CD1c-positive myeloid dendritic cell (primary cell): ENCODE results near the gene KCNH2.

Experiments used
- DNase-seq: peaks from one replicate; pipeline ENCODE4 v3.0.0-alpha.2; 2016; ENCODE audit errors: extremely low spot score

KCNH2 gene

DNA sequence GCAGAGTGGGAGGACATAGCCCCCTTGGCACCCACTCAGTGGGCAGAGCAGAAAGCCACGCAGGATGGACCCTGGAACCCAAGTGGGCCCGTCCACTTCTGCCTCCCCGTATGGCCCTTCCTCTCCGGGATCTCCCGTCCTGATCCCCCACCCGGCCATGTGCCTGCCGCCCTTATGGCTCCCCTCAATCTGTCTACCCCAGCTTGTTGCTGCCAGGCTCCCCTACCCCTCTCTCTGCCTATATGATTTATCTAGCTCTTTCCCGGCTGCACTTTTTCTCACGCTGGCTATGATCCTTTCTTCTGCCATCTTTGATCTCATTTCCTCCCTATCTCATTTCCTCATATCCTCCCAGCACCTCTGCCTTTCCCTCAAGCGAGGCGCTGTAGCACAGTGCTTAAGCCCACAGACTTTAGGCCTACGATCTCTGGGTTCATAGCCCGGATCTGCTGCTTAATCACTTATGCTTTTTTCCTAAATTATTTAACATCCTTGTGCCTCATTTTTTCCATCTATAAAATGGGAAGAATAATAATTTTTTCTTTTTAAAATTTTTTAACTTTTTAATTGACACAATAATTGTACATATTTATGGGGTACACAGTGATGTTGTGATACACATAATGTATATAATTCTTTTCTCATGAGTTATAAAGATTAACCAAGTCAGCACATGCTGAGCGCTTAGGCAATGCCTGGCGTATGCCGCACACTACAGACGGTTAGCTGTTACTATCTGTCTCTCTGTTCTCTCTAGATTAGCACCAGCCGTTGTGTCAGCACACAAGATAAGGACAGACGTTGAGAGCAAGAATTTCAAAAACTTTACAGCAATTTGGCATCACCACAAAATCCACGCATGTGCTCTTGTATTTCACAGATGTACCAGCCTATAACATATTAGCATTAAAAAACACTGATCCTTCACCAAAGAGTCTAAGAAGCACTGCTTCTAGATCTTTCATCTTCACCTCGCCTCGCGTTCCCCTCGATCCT is 18.1 kb downstream of the KCNH2 start:
- DNase-seq = peak; percentile 26

DNA sequence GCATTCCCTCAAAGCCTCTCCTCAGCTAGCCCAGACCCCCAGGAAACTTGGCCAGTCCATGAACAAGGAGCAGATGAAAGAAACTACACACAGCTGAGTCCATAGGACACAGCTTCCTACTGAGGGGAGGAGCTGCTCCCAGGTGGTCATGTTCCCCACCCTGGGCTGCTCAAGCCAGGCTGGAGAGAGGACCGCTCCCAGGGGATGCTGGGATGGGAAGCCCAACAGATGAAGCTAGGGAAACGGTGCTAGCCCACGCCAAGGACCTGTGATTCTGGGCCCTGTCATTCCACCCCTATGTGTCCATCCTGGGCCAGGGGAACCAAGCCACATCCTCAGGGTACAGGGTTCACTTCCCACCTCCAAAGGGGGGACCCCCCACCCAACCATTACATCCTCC is 19.0 kb downstream of the KCNH2 start:
- no peak for DNase-seq

DNA sequence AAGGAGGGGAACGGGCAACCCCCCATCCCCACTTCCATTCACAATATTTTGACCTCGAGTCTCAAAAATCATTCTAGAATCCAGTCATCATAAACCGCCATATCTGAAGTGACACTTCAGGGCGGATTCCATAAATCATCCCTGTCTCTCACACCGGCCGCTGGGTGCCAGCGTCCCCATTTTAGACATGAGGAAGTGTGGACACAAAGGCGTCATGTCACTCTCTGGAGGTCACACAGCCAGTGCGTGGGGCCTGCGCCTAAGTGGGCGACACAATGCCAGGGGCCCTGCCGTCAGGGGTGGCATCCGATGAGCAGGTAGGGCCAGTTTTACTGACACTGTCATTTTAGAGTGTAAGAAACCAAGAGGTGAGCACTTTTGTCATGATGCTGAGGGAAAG is 19.5 kb downstream of the KCNH2 start:
- no peak for DNase-seq

- no peak for DNase-seq
Measured at GRCh38 chr7:150958062-150958552, 20.0 kb downstream of the KCNH2 start.

GRCh38 chr7:150957133-150958020 is 20.7 kb downstream of the KCNH2 start:
- no peak for DNase-seq

DNA sequence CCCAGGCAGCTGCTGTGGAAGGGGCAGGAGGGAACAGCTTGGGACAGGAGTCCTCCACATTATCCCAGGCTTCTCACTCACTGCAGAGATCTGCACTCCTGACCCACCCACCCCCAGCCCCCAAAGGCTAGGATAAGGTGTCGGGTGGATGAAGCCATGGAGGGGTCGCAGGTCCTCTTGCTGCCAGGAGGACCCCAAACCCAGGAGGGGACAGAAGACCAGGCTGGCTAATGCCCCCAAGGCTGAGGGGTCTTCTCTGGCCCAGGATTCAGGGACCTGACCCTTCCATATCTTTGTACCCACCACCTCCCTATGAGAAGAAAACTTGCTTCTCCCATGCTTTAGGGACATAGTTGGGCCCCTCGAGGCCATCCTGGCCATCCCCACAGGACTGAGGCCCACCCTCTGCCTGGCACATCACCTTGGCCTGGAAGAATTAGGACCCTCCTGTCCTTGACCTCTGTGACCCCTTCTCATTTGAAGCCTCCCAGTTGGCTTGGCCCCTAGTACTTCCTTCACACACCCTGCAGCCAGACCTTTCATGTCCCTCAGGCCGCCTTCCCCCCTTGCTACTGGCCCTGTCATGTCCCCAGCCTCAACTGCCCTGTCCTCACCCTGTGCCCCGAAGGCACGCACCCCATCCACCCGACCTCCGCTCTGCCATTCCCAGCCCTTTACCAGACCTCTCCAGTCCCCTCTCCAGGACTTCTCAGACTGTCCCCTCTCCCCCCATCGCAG is 21.6 kb downstream of the KCNH2 start:
- DNase-seq = no peak

DNA sequence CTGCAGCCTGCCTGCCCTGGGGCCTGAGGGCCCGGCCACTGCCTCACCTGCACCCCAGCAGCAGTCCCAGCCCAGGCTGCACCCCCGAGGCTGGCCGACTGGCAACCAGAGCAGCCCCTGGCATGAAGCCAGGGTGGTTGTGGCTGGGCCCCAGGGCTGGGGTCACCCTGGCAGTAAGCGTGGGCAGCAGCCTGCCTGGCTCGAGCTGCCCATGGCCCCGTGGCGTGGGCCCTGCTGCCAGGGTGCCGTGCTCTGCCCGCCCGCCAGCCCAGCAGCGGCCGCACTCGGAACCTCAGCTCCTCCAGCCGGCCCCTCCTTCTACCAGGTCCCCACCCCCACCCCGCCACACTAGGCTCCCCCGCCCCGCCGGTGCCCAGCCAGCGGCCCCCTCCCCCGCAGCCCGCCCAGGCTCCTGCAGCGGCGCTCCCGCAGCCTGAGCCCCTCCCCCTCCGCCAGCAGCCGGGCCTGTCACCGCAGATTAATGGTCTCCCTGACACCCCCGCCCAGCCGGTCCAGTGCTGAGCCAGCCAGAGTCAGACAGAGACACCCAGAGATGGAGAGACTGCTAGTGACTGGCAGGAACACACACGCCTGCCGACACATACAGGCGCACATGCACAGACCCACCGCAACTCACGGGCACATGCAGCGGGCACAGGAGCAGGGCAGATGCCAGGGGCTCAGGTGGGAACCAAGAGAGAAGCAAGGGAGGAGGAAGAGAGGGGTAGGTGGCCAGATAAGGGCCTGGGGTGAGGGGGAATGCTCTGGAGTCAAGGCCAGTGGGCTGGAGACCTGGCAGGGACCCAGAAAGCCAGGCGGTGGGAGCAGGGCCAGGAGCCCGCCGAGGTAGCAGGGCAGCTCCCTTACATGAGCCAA is 22.4 kb downstream of the KCNH2 start:
- no peak for DNase-seq

DNA sequence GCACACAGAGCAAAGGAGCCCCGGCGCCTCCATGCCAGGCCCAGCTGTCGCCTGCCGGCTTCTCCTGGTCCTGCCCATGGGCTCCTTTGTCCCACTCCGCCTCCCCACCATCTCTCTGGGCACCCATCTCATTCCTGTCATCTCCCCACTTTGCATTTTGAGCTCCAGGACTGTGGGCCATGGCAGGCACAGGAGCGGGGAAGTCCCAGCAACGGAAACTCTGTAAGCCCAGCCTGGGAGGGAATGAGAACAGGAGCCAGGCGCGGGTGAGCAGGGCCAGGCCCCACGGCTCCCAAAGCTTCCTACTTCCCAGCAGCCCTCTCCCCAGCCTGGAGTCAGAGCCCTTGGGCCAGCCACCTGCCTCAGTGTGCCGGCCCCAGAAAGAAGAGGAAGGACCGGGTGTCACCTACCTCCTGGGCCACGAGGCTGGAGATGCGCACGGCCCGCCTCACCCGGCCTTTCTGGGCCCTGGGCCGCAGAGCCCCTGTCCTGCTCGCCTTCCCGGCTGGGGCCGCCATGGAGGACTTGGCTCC is 23.1 kb downstream of the KCNH2 start:
- no peak for DNase-seq

- DNase-seq = no peak
Measured at GRCh38 chr7:150954201-150954985, 23.7 kb downstream of the KCNH2 start.

GRCh38 chr7:150953061-150953997 is 24.8 kb downstream of the KCNH2 start:
- no peak for DNase-seq

- DNase-seq = no peak
Measured at GRCh38 chr7:150952331-150953050, 25.6 kb downstream of the KCNH2 start.

GRCh38 chr7:150951521-150951920 is 26.6 kb downstream of the KCNH2 start:
- DNase-seq = no peak

- no peak for DNase-seq
Measured at GRCh38 chr7:150951181-150951520, 27.0 kb downstream of the KCNH2 start.

- no peak for DNase-seq
Measured at GRCh38 chr7:150950496-150951180, 27.5 kb downstream of the KCNH2 start.

- no peak for DNase-seq
Measured at GRCh38 chr7:150949971-150950491, 28.1 kb downstream of the KCNH2 start.

DNA sequence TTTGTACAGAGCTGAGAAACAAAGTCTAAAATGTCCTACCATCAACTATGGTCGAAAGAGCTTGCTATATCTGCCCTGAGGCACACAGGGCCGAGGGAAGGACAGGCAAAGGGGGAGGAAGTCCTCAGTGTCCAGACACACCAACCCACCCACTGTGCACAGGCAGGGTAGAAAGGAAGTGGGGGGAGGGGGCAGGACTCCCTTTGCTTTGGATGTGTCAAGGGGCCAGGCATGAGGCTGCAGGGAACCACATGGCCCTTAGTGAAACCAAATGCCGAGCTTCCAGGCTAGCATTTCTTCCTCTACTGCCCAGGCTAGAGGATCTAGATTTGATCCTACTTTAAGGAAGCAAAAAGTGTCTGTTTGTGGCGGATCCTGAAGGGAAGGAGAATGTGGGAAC is 28.6 kb downstream of the KCNH2 start:
- DNase-seq = peak; percentile 8

- no peak for DNase-seq
Measured at GRCh38 chr7:150948791-150949251, 29.3 kb downstream of the KCNH2 start.
